ENCODE results near the gene PANX2.

DNA sequence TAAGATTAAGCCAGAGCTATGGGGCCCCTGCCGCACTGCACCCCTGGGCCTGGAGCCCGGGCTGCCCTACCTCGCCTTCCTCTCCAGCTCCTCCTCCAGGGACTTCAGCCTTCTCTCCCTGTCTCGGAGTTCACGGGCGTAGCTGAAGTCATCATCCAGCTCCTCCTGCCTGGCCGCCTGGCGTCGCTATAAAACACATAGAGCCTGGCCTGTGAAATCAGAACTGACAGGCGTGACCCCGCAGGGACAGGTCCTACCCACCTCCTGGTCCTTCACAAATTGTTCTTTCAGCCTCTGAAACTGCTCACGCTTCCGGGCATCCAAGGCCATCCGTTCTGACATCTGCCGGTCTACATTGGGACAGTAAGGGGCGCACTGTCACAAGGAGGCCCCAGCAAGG is 53.5 kb downstream of the PANX2 start:
- TF ChIP-seq, protein P1, sequence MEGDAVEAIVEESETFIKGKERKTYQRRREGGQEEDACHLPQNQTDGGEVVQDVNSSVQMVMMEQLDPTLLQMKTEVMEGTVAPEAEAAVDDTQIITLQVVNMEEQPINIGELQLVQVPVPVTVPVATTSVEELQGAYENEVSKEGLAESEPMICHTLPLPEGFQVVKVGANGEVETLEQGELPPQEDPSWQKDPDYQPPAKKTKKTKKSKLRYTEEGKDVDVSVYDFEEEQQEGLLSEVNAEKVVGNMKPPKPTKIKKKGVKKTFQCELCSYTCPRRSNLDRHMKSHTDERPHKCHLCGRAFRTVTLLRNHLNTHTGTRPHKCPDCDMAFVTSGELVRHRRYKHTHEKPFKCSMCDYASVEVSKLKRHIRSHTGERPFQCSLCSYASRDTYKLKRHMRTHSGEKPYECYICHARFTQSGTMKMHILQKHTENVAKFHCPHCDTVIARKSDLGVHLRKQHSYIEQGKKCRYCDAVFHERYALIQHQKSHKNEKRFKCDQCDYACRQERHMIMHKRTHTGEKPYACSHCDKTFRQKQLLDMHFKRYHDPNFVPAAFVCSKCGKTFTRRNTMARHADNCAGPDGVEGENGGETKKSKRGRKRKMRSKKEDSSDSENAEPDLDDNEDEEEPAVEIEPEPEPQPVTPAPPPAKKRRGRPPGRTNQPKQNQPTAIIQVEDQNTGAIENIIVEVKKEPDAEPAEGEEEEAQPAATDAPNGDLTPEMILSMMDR (IDR thresholded peaks at IDR 0.05; ENCODE audit: low read length) = no peak
- TF ChIP-seq EZH2 (optimal IDR thresholded peaks at IDR 0.05; ENCODE audit: low read depth, low read length) (no peak), EZH2phosphoT487 (IDR thresholded peaks at IDR 0.05; ENCODE audit: low read length) (no peak)

Measured in MM.1S (cell line).